Measurements from ENCODE around the gene KREMEN1. TPM values are rescaled to one million over a fixed set of nuclear protein-coding genes. Genes with fewer than 3 reads are reported as not detected.
A peak's percentile ranks its signal among the peaks of the same experiment; 100 is the strongest.

The KREMEN1 gene
- total and polyA plus RNA-seq, 10 of the 15 experiments (the other 5 are each of a cell fraction or from before 2014, with no cell fraction given): 0.10 to 2.5 (median 0.20) TPM; not detected in 1

DNA sequence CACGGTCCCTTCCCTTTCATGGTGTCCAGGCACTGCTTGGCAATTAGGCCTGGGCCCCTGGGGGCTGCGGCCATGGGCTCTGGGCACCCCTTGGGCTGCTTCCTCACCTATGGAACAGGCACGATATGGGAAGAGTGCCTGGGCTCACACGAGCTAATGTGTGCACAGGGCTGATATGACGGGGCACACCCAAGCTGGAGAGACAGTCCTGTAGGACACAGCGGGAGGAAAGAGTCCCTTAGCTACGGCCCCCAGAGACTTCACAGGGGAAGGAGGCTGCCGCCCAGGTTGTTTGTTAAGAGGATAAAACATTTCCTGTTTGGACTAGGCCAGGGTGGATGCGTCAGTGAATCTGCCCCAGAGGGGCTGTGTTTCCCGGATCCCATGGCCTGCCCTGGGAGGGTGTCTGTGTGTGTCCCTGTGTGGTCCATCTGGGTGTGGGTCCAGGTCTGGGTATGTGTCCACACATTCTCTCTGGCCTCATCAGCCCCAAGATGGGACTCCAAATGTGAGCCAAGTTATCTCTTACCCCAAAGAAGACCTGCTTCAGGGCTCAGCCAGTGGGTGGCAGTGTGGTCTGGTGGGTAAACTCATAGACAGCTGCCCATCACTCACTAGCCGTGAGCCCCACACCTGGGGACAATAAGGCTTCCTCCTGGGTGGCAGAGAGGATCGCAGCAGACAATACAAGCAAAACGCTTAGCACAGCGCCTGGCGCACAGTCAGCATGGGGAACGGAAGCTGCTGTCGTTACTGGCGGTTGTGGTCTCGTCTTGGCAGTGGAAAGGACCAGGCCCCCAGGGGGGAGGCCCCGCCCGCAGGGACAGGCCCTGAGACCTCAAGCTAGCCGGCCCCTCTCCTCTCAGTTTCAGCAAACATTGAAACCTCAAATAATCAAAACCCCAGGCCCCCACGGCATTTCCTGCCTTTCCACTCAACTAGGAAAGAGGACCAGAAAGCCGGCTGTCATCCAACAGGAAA is 129.7 kb downstream of the KREMEN1 start (continued):
- TF ChIP-seq, protein P1, sequence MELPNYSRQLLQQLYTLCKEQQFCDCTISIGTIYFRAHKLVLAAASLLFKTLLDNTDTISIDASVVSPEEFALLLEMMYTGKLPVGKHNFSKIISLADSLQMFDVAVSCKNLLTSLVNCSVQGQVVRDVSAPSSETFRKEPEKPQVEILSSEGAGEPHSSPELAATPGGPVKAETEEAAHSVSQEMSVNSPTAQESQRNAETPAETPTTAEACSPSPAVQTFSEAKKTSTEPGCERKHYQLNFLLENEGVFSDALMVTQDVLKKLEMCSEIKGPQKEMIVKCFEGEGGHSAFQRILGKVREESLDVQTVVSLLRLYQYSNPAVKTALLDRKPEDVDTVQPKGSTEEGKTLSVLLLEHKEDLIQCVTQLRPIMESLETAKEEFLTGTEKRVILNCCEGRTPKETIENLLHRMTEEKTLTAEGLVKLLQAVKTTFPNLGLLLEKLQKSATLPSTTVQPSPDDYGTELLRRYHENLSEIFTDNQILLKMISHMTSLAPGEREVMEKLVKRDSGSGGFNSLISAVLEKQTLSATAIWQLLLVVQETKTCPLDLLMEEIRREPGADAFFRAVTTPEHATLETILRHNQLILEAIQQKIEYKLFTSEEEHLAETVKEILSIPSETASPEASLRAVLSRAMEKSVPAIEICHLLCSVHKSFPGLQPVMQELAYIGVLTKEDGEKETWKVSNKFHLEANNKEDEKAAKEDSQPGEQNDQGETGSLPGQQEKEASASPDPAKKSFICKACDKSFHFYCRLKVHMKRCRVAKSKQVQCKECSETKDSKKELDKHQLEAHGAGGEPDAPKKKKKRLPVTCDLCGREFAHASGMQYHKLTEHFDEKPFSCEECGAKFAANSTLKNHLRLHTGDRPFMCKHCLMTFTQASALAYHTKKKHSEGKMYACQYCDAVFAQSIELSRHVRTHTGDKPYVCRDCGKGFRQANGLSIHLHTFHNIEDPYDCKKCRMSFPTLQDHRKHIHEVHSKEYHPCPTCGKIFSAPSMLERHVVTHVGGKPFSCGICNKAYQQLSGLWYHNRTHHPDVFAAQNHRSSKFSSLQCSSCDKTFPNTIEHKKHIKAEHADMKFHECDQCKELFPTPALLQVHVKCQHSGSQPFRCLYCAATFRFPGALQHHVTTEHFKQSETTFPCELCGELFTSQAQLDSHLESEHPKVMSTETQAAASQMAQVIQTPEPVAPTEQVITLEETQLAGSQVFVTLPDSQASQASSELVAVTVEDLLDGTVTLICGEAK (IDR thresholded peaks at IDR 0.05; ENCODE audit: borderline replicate concordance): peak; percentile 57; the same call in 1 of the 2 replicates

DNA sequence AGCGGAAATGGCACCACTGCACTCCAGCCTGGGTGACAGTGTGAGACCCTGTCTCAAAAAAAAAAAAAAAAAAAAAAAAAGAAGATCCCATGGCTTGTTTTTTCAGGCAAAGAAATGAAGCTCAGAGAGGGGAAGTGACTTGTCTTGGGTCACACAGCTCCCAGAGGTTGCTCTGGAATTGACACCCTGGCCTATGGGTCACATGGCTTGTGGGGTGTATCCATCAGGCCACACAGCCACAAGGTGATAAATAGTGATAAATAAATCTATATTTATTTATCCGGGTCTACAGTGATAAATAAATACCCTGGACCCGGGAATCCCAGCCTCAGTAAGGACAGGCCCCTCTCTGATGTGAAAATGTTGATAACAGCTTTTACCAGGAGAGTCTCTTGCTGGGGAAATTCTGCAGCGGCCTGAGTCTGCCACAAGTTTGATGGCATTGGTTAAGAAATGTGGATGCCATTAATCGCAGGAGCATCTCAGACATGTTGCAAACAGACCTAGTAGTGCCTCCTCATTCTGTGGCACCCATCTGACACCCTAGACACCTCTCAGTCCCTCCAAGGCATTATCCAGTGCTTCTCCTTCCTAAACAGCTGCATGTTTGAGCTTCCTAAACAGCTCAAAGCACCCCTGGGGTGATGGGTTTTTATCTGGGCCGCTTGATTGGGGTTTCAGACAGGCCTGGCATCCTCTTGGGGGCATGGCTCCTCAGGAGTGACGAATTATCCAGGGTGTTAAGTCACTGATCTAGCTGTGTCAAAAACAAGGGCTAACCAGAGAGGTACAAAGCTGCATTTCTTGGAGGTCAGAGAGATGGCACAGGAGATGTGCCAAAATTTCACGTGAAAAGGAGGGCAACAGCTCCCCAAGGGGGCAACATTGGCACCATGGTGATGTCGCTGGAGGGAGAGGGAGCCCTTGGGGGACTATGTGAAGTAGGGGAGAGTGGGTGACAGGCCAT is 130.9 kb downstream of the KREMEN1 start:
- Histone ChIP-seq H3K36me3 (ENCODE audit: control insufficient read depth in 2 of 2, insufficient read depth in 2 of 2, low read length in 1 of 2) (no peaks in the 10 kb centered on the region), H3K27me3 (replicated peaks in 1 of 2; ENCODE audit: control insufficient read depth in 2 of 2, insufficient read depth in 2 of 2, low read length in 1 of 2) (no peaks in the 10 kb centered on the region; a peak in 1 of 4 replicates), H3K27ac (ENCODE audit: control insufficient read depth, insufficient read depth) (peak overlapping the region; percentile 90), H3K4me3 (0 out of 2 replicates have a peak overlapping the region, but pooled peaks have one; percentile 15), H2AFZ (ENCODE audit: control insufficient read depth, low read depth, low read length) (no peak overlapping the region), H4K20me1 (ENCODE audit: control insufficient read depth, insufficient read depth) (no peaks in the 10 kb centered on the region), H3K4me1 (ENCODE audit: control insufficient read depth, insufficient read depth, low read length) (peaks cover 50% of the 10 kb centered on the region), H3K9me3 (replicated peaks; ENCODE audit: control insufficient read depth, insufficient read depth, low read length) (no peaks in the 10 kb centered on the region), H3K9ac (ENCODE audit: control insufficient read depth, insufficient read depth, low read length) (peak overlapping the region; percentile 58), H3K79me2 (ENCODE audit: control insufficient read depth, insufficient read depth, low read length) (peaks cover 43% of the 10 kb centered on the region), H3K4me2 (ENCODE audit: control insufficient read depth, insufficient read depth) (peak overlapping the region; percentile 91)
- in situ Hi-C loops (cut with MboI): loop anchor here (5.0 kb wide), 1 partner anchor 36 kb away; no protein-coding TSS in a partner anchor
- BruUV-seq (replicated peaks): no TSS peak
- ChIA-PET CTCF (interaction anchor here (0.7 to 6.7 kb wide), 16 partner anchors 12 to 121 kb away, joined by 3 to 78 read pairs (median 4); no protein-coding TSS in a partner anchor), SMC1A (ENCODE audit: uncharacterized antibody, unreplicated experiment) (interaction anchor here (0.7 to 16.1 kb wide), 24 partner anchors 9 to 403 kb away, joined by 3 to 165 read pairs (median 4); partner anchors contain the start of gene XBP1), RAD21 (ENCODE audit: unreplicated experiment) (interaction anchor here (0.6 to 10.8 kb wide), 12 partner anchors 19 to 392 kb away, joined by 3 to 153 read pairs (median 4); no protein-coding TSS in a partner anchor), POLR2A (interaction anchor here (0.6 to 15.3 kb wide), 16 partner anchors 7 to 827 kb away, joined by 3 to 239 read pairs (median 4); no protein-coding TSS in a partner anchor)
- DNase-seq (ENCODE audit: low read depth, low spot score) (no peak), ATAC-seq (peak; percentile 3; the same call in 1 of the 3 replicates), FAIRE-seq (no peak)
- intact Hi-C loops (cut with micrococcal nuclease; ENCODE audit: unreplicated experiment): loop anchor here (5.0 kb wide), 1 partner anchor 126 kb away; no protein-coding TSS in a partner anchor
- 80% methylated on average over 9 of the region's 9 CpGs for WGBS (ENCODE audit: insufficient coverage, insufficient replicate concordance, low lambda C conversion rate, missing lambda C conversion rate)
- no peak for TF ChIP-seq ETV6 (conservative IDR thresholded peaks at IDR 0.05 in 1 of 2, IDR thresholded peaks at IDR 0.05 in 1 of 2; ENCODE audit: borderline replicate concordance in 1 of 2, low read depth in 1 of 2)
- TF ChIP-seq ZSCAN29 (IDR thresholded peaks at IDR 0.05): no peak
- TF ChIP-seq, protein P2, sequence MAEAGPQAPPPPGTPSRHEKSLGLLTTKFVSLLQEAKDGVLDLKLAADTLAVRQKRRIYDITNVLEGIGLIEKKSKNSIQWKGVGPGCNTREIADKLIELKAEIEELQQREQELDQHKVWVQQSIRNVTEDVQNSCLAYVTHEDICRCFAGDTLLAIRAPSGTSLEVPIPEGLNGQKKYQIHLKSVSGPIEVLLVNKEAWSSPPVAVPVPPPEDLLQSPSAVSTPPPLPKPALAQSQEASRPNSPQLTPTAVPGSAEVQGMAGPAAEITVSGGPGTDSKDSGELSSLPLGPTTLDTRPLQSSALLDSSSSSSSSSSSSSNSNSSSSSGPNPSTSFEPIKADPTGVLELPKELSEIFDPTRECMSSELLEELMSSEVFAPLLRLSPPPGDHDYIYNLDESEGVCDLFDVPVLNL (IDR thresholded peaks at IDR 0.05; ENCODE audit: low read depth, low read length): no peak
- TF ChIP-seq CEBPB (IDR thresholded peaks at IDR 0.05; ENCODE audit: borderline replicate concordance in 1 of 2, low read depth in 2 of 2, low read length in 2 of 2): no peak
- TF ChIP-seq, protein P3, sequence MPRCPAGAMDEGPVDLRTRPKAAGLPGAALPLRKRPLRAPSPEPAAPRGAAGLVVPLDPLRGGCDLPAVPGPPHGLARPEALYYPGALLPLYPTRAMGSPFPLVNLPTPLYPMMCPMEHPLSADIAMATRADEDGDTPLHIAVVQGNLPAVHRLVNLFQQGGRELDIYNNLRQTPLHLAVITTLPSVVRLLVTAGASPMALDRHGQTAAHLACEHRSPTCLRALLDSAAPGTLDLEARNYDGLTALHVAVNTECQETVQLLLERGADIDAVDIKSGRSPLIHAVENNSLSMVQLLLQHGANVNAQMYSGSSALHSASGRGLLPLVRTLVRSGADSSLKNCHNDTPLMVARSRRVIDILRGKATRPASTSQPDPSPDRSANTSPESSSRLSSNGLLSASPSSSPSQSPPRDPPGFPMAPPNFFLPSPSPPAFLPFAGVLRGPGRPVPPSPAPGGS (IDR thresholded peaks at IDR 0.05; ENCODE audit: borderline replicate concordance, insufficient read depth, low read depth, low read length, poor library complexity, severe bottlenecking): no peak
- TF ChIP-seq CHD1 (IDR thresholded peaks at IDR 0.05; ENCODE audit: low read depth, low read length): no peak
- no peak for TF ChIP-seq MTA2 (IDR thresholded peaks at IDR 0.05; ENCODE audit: low read depth)
